ENCODE results near the gene BZW1.

The BZW1 gene

GRCh38 chr2:200839513-200839912, 27.8 kb downstream of the BZW1 start:
- no peaks in the 10 kb centered on the region for H3K9me3 ChIP-seq (ENCODE audit: control insufficient read depth, low read length)
- H3K4me1 ChIP-seq, result no peaks in the 10 kb centered on the region
- no peaks in the 10 kb centered on the region for H3K36me3 ChIP-seq (ENCODE audit: control insufficient read depth, insufficient read depth, low read length)
- TF ChIP-seq CTCF (IDR thresholded peaks at IDR 0.05), result no peak
- H3K79me2 ChIP-seq, result no peaks in the 10 kb centered on the region
- H2AFZ ChIP-seq, result no peak overlapping the region
- H3K27ac ChIP-seq, result no peak overlapping the region
- no peak overlapping the region for H3K4me3 ChIP-seq (ENCODE audit: low read depth, low read length)
- no peaks in the 10 kb centered on the region for H3K27me3 ChIP-seq (ENCODE audit: control insufficient read depth, insufficient read depth, low read length)
- H3K4me2 ChIP-seq (ENCODE audit: low read length), result no peak overlapping the region
- H3K9ac ChIP-seq, result no peak overlapping the region

- Histone ChIP-seq H2AFZ (no peak overlapping the region), H3K4me3 (ENCODE audit: low read depth, low read length) (no peak overlapping the region), H3K9me3 (ENCODE audit: control insufficient read depth, low read length) (no peaks in the 10 kb centered on the region), H3K27me3 (ENCODE audit: control insufficient read depth, insufficient read depth, low read length) (no peaks in the 10 kb centered on the region), H3K9ac (no peak overlapping the region), H3K36me3 (ENCODE audit: control insufficient read depth, insufficient read depth, low read length) (no peaks in the 10 kb centered on the region), H3K4me1 (no peaks in the 10 kb centered on the region), H3K27ac (no peak overlapping the region), H3K79me2 (no peaks in the 10 kb centered on the region), H3K4me2 (ENCODE audit: low read length) (no peak overlapping the region)
- no peak for TF ChIP-seq CTCF (IDR thresholded peaks at IDR 0.05)
These were observed 32.6 kb downstream of the BZW1 start for GRCh38 chr2:200843993-200844948.

GRCh38 chr2:200845194-200845593, 33.5 kb downstream of the BZW1 start:
- no peak overlapping the region for H2AFZ ChIP-seq
- no peak overlapping the region for H3K9ac ChIP-seq
- no peaks in the 10 kb centered on the region for H3K4me1 ChIP-seq
- H3K27me3 ChIP-seq (ENCODE audit: control insufficient read depth, insufficient read depth, low read length), result no peaks in the 10 kb centered on the region
- no peak overlapping the region for H3K27ac ChIP-seq
- H3K36me3 ChIP-seq (ENCODE audit: control insufficient read depth, insufficient read depth, low read length), result no peaks in the 10 kb centered on the region
- TF ChIP-seq CTCF (IDR thresholded peaks at IDR 0.05), result no peak
- H3K4me2 ChIP-seq (ENCODE audit: low read length), result no peak overlapping the region
- no peak overlapping the region for H3K4me3 ChIP-seq (ENCODE audit: low read depth, low read length)
- H3K9me3 ChIP-seq (ENCODE audit: control insufficient read depth, low read length), result no peaks in the 10 kb centered on the region
- H3K79me2 ChIP-seq, result no peaks in the 10 kb centered on the region

DNA sequence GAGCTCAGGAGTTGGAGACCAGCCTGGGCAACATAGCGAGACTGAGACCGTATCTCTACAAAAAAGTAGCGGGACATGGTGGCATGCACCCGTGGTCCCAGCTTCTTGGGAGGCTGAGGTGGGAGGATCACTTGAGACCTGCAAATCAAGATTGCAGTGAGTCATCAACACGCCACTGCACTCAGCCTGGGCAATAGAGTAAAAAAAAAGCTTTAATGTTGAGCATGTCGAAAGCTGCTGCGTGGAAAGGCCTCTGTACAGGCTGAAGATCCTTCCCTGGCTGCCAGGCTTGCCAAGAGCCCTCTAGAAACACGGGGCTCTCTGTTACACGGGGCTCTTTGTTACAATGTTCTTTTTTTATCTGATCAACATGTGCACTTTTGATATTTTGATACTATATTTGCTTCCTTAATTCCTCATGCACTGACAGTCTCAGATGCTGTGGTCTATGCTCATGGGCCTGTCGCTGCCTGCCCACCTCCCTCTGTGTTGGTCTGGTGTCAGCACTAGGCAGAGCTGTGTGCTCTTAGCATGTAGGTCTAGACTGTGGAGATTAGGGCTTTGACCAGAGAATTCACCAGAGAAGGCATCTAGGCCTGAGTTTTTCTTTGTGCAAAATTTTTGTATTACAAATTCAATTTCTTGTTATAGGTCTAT, 34.1 kb downstream of the BZW1 start:
- Histone ChIP-seq H3K27ac (no peak overlapping the region), H3K9ac (no peak overlapping the region), H2AFZ (no peak overlapping the region), H3K36me3 (ENCODE audit: control insufficient read depth, insufficient read depth, low read length) (no peaks in the 10 kb centered on the region), H3K79me2 (no peaks in the 10 kb centered on the region), H3K4me1 (no peaks in the 10 kb centered on the region), H3K9me3 (ENCODE audit: control insufficient read depth, low read length) (no peaks in the 10 kb centered on the region), H3K4me3 (ENCODE audit: low read depth, low read length) (no peak overlapping the region), H3K27me3 (ENCODE audit: control insufficient read depth, insufficient read depth, low read length) (no peaks in the 10 kb centered on the region), H3K4me2 (ENCODE audit: low read length) (no peak overlapping the region)
- no peak for TF ChIP-seq CTCF (IDR thresholded peaks at IDR 0.05)
